K562 (cell line): ENCODE results near the gene MGA. TPM values are rescaled to one million over a fixed set of nuclear protein-coding genes. Genes with fewer than 3 reads are reported as not detected.

Experiments
- ATAC-seq: fragments of 200-7000 bp; cut with Tn5 transposase; 3 replicates; pipeline ENCODE4 v1.9.1; 2020; ENCODE audit warnings: moderate library complexity
- BruUV-seq: library from RNA; stranded (reverse); fragments of 400-500 nt; replicated peaks from 2 replicates; lab custom pipeline; 2021; lab: Mats Ljungman, UMichigan
- CTCF ChIA-PET: fragments of 300-600 bp; formaldehyde crosslinking; extraction: SDS; loops from one replicate; lab custom pipeline; 2021; ENCODE audit warnings: low intra/inter-chr PET ratio; lab: Yijun Ruan, JAX
- POLR2A ChIA-PET: fragments of 300-600, 350-650 bp; sonication (Branson Sonifier 250); formaldehyde crosslinking; extraction: SDS; loops from one replicate; lab custom pipeline; 2021; ENCODE audit warnings: antibody characterized with exemption, inconsistent platforms; lab: Yijun Ruan, JAX
- DNase-seq, 4 experiments: peaks; one replicate each; pipeline versions ENCODE4 v3.0.0 to v3.0.0-alpha.2; 2011 to 2018; ENCODE audit warnings: low spot score in 3 of 4, mixed read lengths in 3 of 4; ENCODE audit errors: extremely low read depth in 1 of 4
- FAIRE-seq: peaks from 2 replicates; lab custom pipeline; 2011; peaks lifted over from hg19 to GRCh38; lab: Jason Lieb, UNC
- H2AFZ ChIP-seq: 2 replicates; pipeline ENCODE4 v1.6.0; 2011; ENCODE audit warnings: low read depth, low read length, control low read depth, inconsistent platforms
- H3K27ac ChIP-seq: fragments of 200-600 bp; 3 replicates; pipeline ENCODE4 v1.8.0; 2011; ENCODE audit warnings: low read depth, mild to moderate bottlenecking, control low read depth, inconsistent platforms, low read length, moderate library complexity, mixed read lengths; ENCODE audit errors: extremely low read depth
- H3K27me3 ChIP-seq, 2 experiments: fragments of 300-600 bp in 1 of 2; 2 replicates in 1 of 2; 3 replicates in 1 of 2; pipeline versions ENCODE4 v1.6.0 to v1.8.0; 2011; ENCODE audit warnings: inconsistent platforms in 2 of 2, low read length in 2 of 2, mild to moderate bottlenecking in 1 of 2, mixed read lengths in 1 of 2, moderate library complexity in 1 of 2; ENCODE audit not compliant: control insufficient read depth in 2 of 2, insufficient read depth in 2 of 2
- H3K36me3 ChIP-seq: fragments of 300-600 bp; 3 replicates; pipeline ENCODE4 v1.8.0; 2011; ENCODE audit warnings: mild to moderate bottlenecking, low read length, inconsistent platforms; ENCODE audit not compliant: control insufficient read depth, insufficient read depth
- H3K4me1 ChIP-seq, 2 experiments: fragments of 200-600 bp in 1 of 2; replicated peaks in 1 of 2; 2 replicates in 1 of 2; 3 replicates in 1 of 2; pipeline versions ENCODE4 v1.5.1 to v1.8.0; 2011; ENCODE audit warnings: inconsistent platforms in 2 of 2, low read length in 2 of 2, mild to moderate bottlenecking in 1 of 2, mixed read lengths in 1 of 2, moderate library complexity in 1 of 2; ENCODE audit not compliant: control insufficient read depth in 2 of 2, insufficient read depth in 2 of 2
- H3K4me2 ChIP-seq: 2 replicates; pipeline ENCODE4 v1.6.1; 2011; ENCODE audit warnings: low read length, control low read depth, inconsistent platforms, mixed read lengths; ENCODE audit not compliant: insufficient read depth
- H3K4me3 ChIP-seq: fragments of 200-600 bp; sonication (generic), shearing (Covaris generic); 2 replicates; pipeline ENCODE4 v1.5.1; 2016; ENCODE audit warnings: control low read depth, inconsistent platforms
- H3K79me2 ChIP-seq: fragments of 200-600 bp; 3 replicates; pipeline ENCODE4 v1.8.0; 2011; ENCODE audit warnings: low read length, inconsistent platforms; ENCODE audit not compliant: control insufficient read depth, insufficient read depth
- H3K9ac ChIP-seq, 2 experiments: 2 replicates each; pipeline versions ENCODE4 v1.6.0 to v1.6.1; 2011; ENCODE audit warnings: low read depth in 2 of 2, low read length in 2 of 2, control low read depth in 1 of 2, inconsistent platforms in 1 of 2, mild to moderate bottlenecking in 1 of 2, mixed read lengths in 1 of 2; ENCODE audit not compliant: insufficient read depth in 1 of 2
- H3K9me1 ChIP-seq: one replicate; pipeline ENCODE4 v1.6.0; 2011; ENCODE audit warnings: inconsistent platforms, mild to moderate bottlenecking, low read length, moderate library complexity; ENCODE audit not compliant: control insufficient read depth, insufficient read depth
- H3K9me3 ChIP-seq: replicated peaks from 2 replicates; pipeline ENCODE4 v1.5.1; 2011; ENCODE audit warnings: low read depth, low read length, inconsistent platforms; ENCODE audit not compliant: control insufficient read depth, insufficient read depth
- H4K20me1 ChIP-seq: replicated peaks from 2 replicates; pipeline ENCODE4 v1.6.1; 2011; ENCODE audit warnings: low read length, inconsistent platforms, mixed read lengths; ENCODE audit not compliant: control insufficient read depth, insufficient read depth
- DDX20 ChIP-seq: fragments of 450-650 bp; IDR thresholded peaks from 2 replicates; pipeline ENCODE4 v1.6.1; 2016; ENCODE audit warnings: missing genetic modification characterization, low read depth, mild to moderate bottlenecking, missing compliant biosample characterization, moderate library complexity
- HMBOX1 ChIP-seq: sonication (generic); IDR thresholded peaks from 2 replicates; pipeline ENCODE4 v1.6.1; 2016
- ILK ChIP-seq: fragments of 450-650 bp; IDR thresholded peaks from 2 replicates; pipeline ENCODE4 v1.6.1; 2016; ENCODE audit warnings: missing genetic modification characterization, low read depth, mild to moderate bottlenecking, missing compliant biosample characterization, moderate library complexity, borderline replicate concordance
- MAZ ChIP-seq, 2 experiments: fragments of 450-650 bp in 1 of 2; sonication (generic) in 1 of 2; formaldehyde crosslinking; IDR thresholded peaks in 1 of 2; conservative IDR thresholded peaks in 1 of 2; 2 replicates each; pipeline versions ENCODE4 v1.4.0 to v1.5.0; 2020; ENCODE audit warnings: mild to moderate bottlenecking in 1 of 2, missing genetic modification reagents in 1 of 2
- MIER1 ChIP-seq: fragments of 450-650 bp; IDR thresholded peaks from 2 replicates; pipeline ENCODE4 v1.6.1; 2016; ENCODE audit warnings: antibody characterized with exemption, mild to moderate bottlenecking, low read depth
- PREB ChIP-seq: sonication (generic); formaldehyde crosslinking; IDR thresholded peaks from 2 replicates; pipeline ENCODE4 v1.8.1; 2023; ENCODE audit warnings: mild to moderate bottlenecking, missing genetic modification reagents
- XRCC5 ChIP-seq: fragments of 200-400 bp; formaldehyde crosslinking; IDR thresholded peaks from 2 replicates; pipeline ENCODE4 v1.6.1; 2017; ENCODE audit warnings: low read depth, mild to moderate bottlenecking, low read length
- ZFP30 ChIP-seq: fragments of 250-450 bp; sonication (Bioruptor Pico); IDR thresholded peaks from 2 replicates; pipeline ENCODE4 v1.8.0; 2022; ENCODE audit warnings: moderate library complexity, mild to moderate bottlenecking, inconsistent platforms, borderline replicate concordance
- ZMIZ1 ChIP-seq, 2 experiments: fragments of 150-350 bp in 1 of 2; IDR thresholded peaks; 2 replicates each; pipeline ENCODE4 v1.6.1; 2012 to 2016; ENCODE audit warnings: low read depth in 2 of 2, low read length in 2 of 2, mild to moderate bottlenecking in 1 of 2, moderate library complexity in 1 of 2
- ZNF217 ChIP-seq: sonication (generic); formaldehyde crosslinking; IDR thresholded peaks from 2 replicates; pipeline ENCODE4 v1.8.0; 2022; ENCODE audit warnings: mild to moderate bottlenecking, missing genetic modification reagents
- ZNF282 ChIP-seq: sonication (generic); formaldehyde crosslinking; IDR thresholded peaks from 2 replicates; pipeline ENCODE4 v1.8.1; 2023; ENCODE audit warnings: missing genetic modification reagents
- WGBS: fragments of 100-300 bp; shearing (Covaris generic); methylation state at CpG from one replicate; pipeline ENCODE4 v1.1.6; 2016; ENCODE audit warnings: low coverage, mixed read lengths; ENCODE audit not compliant: insufficient coverage; ENCODE audit errors: missing lambda C conversion rate; 5-methylcytosine and 5-hydroxymethylcytosine counted together
- in situ Hi-C: fragments of 300-500 bp; cut with MboI; formaldehyde crosslinking; loops from 4 replicates; pipeline ENCODE4 v1.15.0; 2018; ENCODE audit warnings: inconsistent platforms, mixed read lengths
- intact Hi-C: fragments of 100-400 bp; cut with micrococcal nuclease; formaldehyde crosslinking; loops from 2 replicates; pipeline ENCODE4 v1.14.2; 2022
- polyA plus RNA-seq, 8 experiments: library from polyadenylated mRNA; depleted of rRNA in 4 of 8; stranded (reverse) in 5 of 8; unstranded in 3 of 8; fragments of >200 nt; fragmentation: Nextera tagmentation in 2 of 8; fragmentation: Illumina TruSeq in 1 of 8; extraction: Ambion mirVana in 2 of 8; extraction: Trizol in 1 of 8; gene quantifications; 2 replicates each; pipeline versions ENCODE4 v1.2.1 to v1.2.3, GENCODE V29; 2011 to 2014; ENCODE audit warnings: inconsistent platforms in 1 of 8, missing spikeins in 1 of 8
- total RNA-seq, 7 experiments: library from RNA; depleted of rRNA in 6 of 7; stranded (reverse); fragments of >200 nt in 6 of 7; fragmentation: Illumina TruSeq in 2 of 7; extraction: Trizol in 2 of 7; gene quantifications; 2 replicates each; pipeline versions ENCODE4 v1.2.1 to v1.2.3, GENCODE V29; 2011 to 2021; ENCODE audit warnings: low replicate concordance in 1 of 7
- TF ChIP-seq, protein P1 (sequence below): sonication (generic); formaldehyde crosslinking; IDR thresholded peaks from 2 replicates; pipeline ENCODE4 v1.8.1; 2022; ENCODE audit warnings: missing genetic modification reagents

Gene MGA
- total and polyA plus RNA-seq, 9 of the 15 experiments (the other 6 are each of a cell fraction or from before 2014, with no cell fraction given), result 4.7 to 56.1 (median 21.1) TPM

DNA sequence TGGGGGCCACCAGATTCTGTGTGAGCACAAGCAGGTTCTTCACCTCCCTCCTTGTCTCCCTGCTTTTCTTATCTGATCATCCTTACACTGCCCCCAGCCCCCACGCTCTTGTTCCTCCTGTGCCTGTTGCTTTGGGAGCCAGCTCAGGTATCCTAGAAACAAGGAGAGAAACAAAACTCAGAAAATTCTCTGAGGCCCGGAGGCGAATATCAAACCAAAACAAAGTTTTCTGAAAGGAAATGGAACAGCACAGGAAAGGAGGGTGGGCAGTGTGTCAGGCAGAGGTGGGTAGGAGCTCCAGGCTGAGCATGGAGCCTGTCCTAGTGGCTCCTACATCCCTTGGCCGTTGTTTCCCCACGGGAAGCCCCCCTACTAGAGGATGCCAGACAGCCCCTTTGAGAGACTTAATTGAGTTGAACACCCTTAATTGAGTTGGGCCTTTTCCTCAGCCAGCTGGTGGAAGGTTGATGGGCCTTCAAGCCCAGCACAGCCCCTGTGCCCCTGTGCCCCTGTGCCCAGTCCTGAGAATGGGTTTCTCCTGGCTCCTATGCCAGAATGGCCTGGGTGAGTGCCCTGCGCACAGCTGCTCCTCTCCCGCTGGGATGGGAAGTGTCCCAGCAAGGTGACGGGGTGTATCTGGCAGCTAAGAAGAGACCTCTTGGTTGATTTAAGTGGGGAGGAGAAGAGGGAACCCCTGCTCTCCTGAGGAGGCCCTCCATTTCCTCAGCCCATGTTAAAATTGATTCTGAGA, 144.9 kb downstream of the MGA start:
- DNase-seq (peak in 1 of 4 experiments; percentile 31), FAIRE-seq (no peak), ATAC-seq (no peak)
- no peak overlapping the region for H3K4me3 ChIP-seq
- 0 out of 5 replicates have a peak, but pooled peaks cover 0 to 3% of the 10 kb centered on the region in 2 experiments for H3K4me1 ChIP-seq
- no peaks in the 10 kb centered on the region for H3K27me3 ChIP-seq
- whole genome bisulfite sequencing, result 67% methylated on average over 8 of the region's 8 CpGs
- H3K27ac ChIP-seq, result no peak overlapping the region
- no TSS peak for BruUV-seq
- ChIA-PET CTCF (no interaction called here), POLR2A (interaction anchor here (1.3 kb wide), 1 partner anchor 11 kb away, joined by 3 read pairs; no protein-coding TSS in a partner anchor)
- no peak overlapping the region for H3K4me2 ChIP-seq
- H3K9ac ChIP-seq, result no peak overlapping the region
- H2AFZ ChIP-seq, result no peak overlapping the region
- in situ Hi-C loops (loop anchor here (25.0 kb wide), 1 partner anchor 343 kb away; no protein-coding TSS in a partner anchor), intact Hi-C loops (no loop called here)
- H3K79me2 ChIP-seq, result no peaks in the 10 kb centered on the region
- H4K20me1 ChIP-seq, result no peaks in the 10 kb centered on the region
- H3K9me3 ChIP-seq, result no peaks in the 10 kb centered on the region
- no peaks in the 10 kb centered on the region for H3K9me1 ChIP-seq
- no peaks in the 10 kb centered on the region for H3K36me3 ChIP-seq
- TF ChIP-seq PREB (CRISPR knock-in tag) (no peak), HMBOX1 (no peak), ZFP30 (CRISPR knock-in tag) (no peak), DDX20 (no peak), XRCC5 (no peak), ZNF217 (CRISPR knock-in tag) (no peak), MAZ (CRISPR knock-in tag; conservative IDR thresholded peaks at IDR 0.05 in 1 of 2, IDR thresholded peaks at IDR 0.05 in 1 of 2) (no peak), MIER1 (no peak), ZNF282 (CRISPR knock-in tag) (no peak), ILK (tag) (no peak), ZMIZ1 (IDR thresholded peaks at IDR 0.05; ENCODE audit: low read depth in 2 of 2, low read length in 2 of 2) (no peak)
- TF ChIP-seq, protein P1, sequence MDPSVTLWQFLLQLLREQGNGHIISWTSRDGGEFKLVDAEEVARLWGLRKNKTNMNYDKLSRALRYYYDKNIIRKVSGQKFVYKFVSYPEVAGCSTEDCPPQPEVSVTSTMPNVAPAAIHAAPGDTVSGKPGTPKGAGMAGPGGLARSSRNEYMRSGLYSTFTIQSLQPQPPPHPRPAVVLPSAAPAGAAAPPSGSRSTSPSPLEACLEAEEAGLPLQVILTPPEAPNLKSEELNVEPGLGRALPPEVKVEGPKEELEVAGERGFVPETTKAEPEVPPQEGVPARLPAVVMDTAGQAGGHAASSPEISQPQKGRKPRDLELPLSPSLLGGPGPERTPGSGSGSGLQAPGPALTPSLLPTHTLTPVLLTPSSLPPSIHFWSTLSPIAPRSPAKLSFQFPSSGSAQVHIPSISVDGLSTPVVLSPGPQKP (CRISPR knock-in tag), result no peak
